Common myeloid progenitor, CD34-positive (primary cell): ENCODE measurements around the gene DDX39A.
"Not testable (repeated sequence)": the region's sequence is repeated elsewhere in the genome, so short reads cannot be mapped to it uniquely, and the experiment has no call there.

ENCODE experiments used
- CTCF ChIA-PET: fragments of 350-600 bp; sonication (Branson Sonifier 250); formaldehyde crosslinking; loops from one replicate; lab custom pipeline; 2021; ENCODE audit warnings: antibody characterized with exemption; lab: Charles Lee
- POLR2A ChIA-PET: fragments of 350-600 bp; sonication (Branson Sonifier 250); formaldehyde crosslinking; loops from one replicate; lab custom pipeline; 2021; ENCODE audit warnings: antibody characterized with exemption; lab: Charles Lee
- DNase-seq, 3 donors: peaks; one replicate each; pipeline versions ENCODE4 v3.0.0 to v3.0.0-alpha.2; 2013
- H3K27ac ChIP-seq, 2 experiments: 1 replicate in 1 of 2; 2 replicates in 1 of 2; pipeline ENCODE4 v1.7.0; 2013; ENCODE audit warnings: inconsistent platforms in 2 of 2, low read length in 2 of 2, mild to moderate bottlenecking in 2 of 2, low read depth in 1 of 2, moderate library complexity in 1 of 2; ENCODE audit not compliant: severe bottlenecking in 2 of 2, insufficient read depth in 1 of 2, poor library complexity in 1 of 2
- H3K27me3 ChIP-seq, 5 experiments: replicated peaks in 2 of 5; 1 replicate in 3 of 5; 2 replicates in 2 of 5; pipeline versions ENCODE4 v1.6.1 to v1.7.0; 2013; ENCODE audit warnings: low read length in 4 of 5, mild to moderate bottlenecking in 2 of 5, moderate library complexity in 2 of 5, inconsistent platforms in 1 of 5; ENCODE audit not compliant: insufficient read depth in 5 of 5, control insufficient read depth in 4 of 5
- H3K36me3 ChIP-seq, 4 experiments: 1 replicate in 2 of 4; 2 replicates in 2 of 4; pipeline versions ENCODE4 v1.6.1 to v1.7.0; 2013; ENCODE audit warnings: low read length in 3 of 4, control low read depth in 1 of 4, mild to moderate bottlenecking in 1 of 4; ENCODE audit not compliant: control insufficient read depth in 4 of 4, insufficient read depth in 4 of 4
- H3K4me1 ChIP-seq, 4 experiments: 1 replicate in 3 of 4; 2 replicates in 1 of 4; pipeline versions ENCODE4 v1.6.1 to v1.7.1; 2013; ENCODE audit warnings: low read length in 3 of 4, mild to moderate bottlenecking in 3 of 4, control low read depth in 1 of 4, inconsistent platforms in 1 of 4, moderate library complexity in 1 of 4; ENCODE audit not compliant: control insufficient read depth in 4 of 4, insufficient read depth in 4 of 4; ENCODE audit errors: control extremely low read depth in 1 of 4
- H3K4me3 ChIP-seq, 7 experiments: 1 replicate in 4 of 7; 2 replicates in 3 of 7; pipeline versions ENCODE4 v1.5.1 to v1.7.0; 2013; ENCODE audit warnings: mild to moderate bottlenecking in 7 of 7, low read length in 6 of 7, moderate library complexity in 6 of 7, inconsistent platforms in 2 of 7, low read depth in 2 of 7, control low read depth in 1 of 7; ENCODE audit not compliant: insufficient read depth in 4 of 7, control insufficient read depth in 1 of 7; ENCODE audit errors: extremely low read depth in 1 of 7
- H3K9me3 ChIP-seq, 5 experiments: 1 replicate in 4 of 5; 2 replicates in 1 of 5; pipeline versions ENCODE4 v1.6.1 to v1.7.1; 2013; ENCODE audit warnings: low read length in 4 of 5, mild to moderate bottlenecking in 2 of 5, inconsistent platforms in 1 of 5, low read depth in 1 of 5, moderate library complexity in 1 of 5; ENCODE audit not compliant: control insufficient read depth in 4 of 5, insufficient read depth in 2 of 5; ENCODE audit errors: control extremely low read depth in 1 of 5
- WGBS: methylation state at CpG from one replicate; pipeline ENCODE4 v1.1.5; 2013; ENCODE audit not compliant: insufficient coverage; 5-methylcytosine and 5-hydroxymethylcytosine counted together

The DDX39A gene

DNA sequence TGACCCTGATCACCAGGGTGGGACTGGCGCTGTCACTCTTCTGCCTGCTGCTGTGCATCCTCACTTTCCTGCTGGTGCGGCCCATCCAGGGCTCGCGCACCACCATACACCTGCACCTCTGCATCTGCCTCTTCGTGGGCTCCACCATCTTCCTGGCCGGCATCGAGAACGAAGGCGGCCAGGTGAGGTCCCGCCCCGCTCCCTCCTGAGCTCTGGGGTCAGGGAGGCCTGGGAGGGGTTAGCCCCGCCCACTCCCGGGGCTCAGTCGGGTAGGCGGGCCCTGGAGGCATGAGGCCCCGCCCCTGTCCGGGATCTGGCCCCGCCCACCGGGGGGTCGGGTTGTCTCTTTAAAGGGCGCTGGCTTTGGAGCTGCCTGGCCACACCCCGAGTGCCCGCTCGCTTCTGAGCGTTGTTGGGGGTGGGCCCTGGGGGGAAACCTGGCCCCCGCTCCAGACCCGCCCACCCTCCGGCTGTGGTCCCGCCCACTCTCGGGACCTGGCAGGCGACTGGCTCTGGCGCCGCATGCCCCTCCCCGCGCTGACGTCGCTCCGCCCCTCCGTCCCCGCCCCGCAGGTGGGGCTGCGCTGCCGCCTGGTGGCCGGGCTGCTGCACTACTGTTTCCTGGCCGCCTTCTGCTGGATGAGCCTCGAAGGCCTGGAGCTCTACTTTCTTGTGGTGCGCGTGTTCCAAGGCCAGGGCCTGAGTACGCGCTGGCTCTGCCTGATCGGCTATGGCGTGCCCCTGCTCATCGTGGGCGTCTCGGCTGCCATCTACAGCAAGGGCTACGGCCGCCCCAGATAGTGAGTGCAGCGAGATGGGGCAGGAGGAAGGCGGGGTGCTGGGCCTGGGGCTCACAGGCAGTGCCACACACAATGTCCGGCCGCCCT lies 13.1 kb downstream of the DDX39A start:
- DNase-seq, result peak; percentile 90 to 94 (median 94)
- H3K27me3 ChIP-seq, result no peaks in the 10 kb centered on the region
- peak overlapping the region in 1 of 2 experiments; percentile 34 for H3K27ac ChIP-seq
- H3K4me1 ChIP-seq, result peaks cover 0 to 7% (median 2%) of the 10 kb centered on the region in 4 experiments
- 33% methylated on average over 43 of the region's 61 CpGs for WGBS
- peaks cover 19 to 91% (median 73%) of the 10 kb centered on the region in 4 experiments for H3K36me3 ChIP-seq
- peak overlapping the region in 2 of 7 experiments; percentile 19 to 33 for H3K4me3 ChIP-seq
- POLR2A ChIA-PET, result interaction anchor here (0.6 to 2.3 kb wide), 13 partner anchors 9 to 544 kb away, joined by 3 to 7 read pairs (median 6); partner anchors contain the start of genes ADGRE5 and ASF1B
- no peaks in the 10 kb centered on the region for H3K9me3 ChIP-seq
- CTCF ChIA-PET, result interaction anchor here (0.9 to 2.9 kb wide), 18 partner anchors 9 to 269 kb away, joined by 3 to 19 read pairs (median 3); partner anchors contain the start of gene ADGRE5

- Histone ChIP-seq H3K9me3 (no peaks in the 10 kb centered on the region), H3K36me3 (peaks cover 18 to 89% (median 71%) of the 10 kb centered on the region in 4 experiments), H3K27ac (no peak overlapping the region), H3K4me3 (peak overlapping the region in 1 of 7 experiments; percentile 33), H3K4me1 (peaks cover 0 to 7% (median 2%) of the 10 kb centered on the region in 4 experiments), H3K27me3 (no peaks in the 10 kb centered on the region)
- ChIA-PET CTCF (interaction anchor here (1.0 to 2.9 kb wide), 12 partner anchors 10 to 255 kb away, joined by 3 to 19 read pairs (median 3); partner anchors contain the start of gene ADGRE5), POLR2A (interaction anchor here (0.7 to 2.3 kb wide), 10 partner anchors 11 to 1671 kb away, joined by 3 to 7 read pairs (median 6); partner anchors contain the start of genes ADGRE5, ASF1B and TPM4)
- no peak for DNase-seq
- 93% methylated on average over 6 of the region's 6 CpGs for WGBS
Observed at GRCh38 chr19:14405380-14405757, 13.8 kb downstream of the DDX39A start.

DNA sequence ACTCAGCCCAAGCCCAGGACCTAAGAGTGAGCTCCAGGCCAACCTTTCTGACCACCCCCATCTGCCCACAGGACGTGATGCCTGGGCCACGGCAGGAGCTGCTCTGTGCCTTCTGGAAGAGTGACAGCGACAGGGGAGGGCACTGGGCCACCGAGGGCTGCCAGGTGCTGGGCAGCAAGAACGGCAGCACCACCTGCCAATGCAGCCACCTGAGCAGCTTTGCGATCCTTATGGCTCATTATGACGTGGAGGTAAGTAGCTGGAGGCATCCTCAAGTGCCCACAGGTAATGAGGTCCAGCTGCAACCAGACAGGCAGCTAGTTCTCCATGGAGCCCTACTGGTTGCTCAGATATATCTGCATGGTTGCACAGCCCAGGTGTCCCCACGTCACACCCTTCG lies 14.8 kb downstream of the DDX39A start:
- no peaks in the 10 kb centered on the region for H3K27me3 ChIP-seq
- ChIA-PET CTCF (interaction anchor here (0.6 to 2.7 kb wide), 5 partner anchors 12 to 254 kb away, joined by 3 to 12 read pairs (median 4); no protein-coding TSS in a partner anchor), POLR2A (interaction anchor here (0.6 to 2.3 kb wide), 6 partner anchors 8 to 47 kb away, joined by 3 to 7 read pairs (median 5); partner anchors contain the start of gene ADGRE5)
- H3K36me3 ChIP-seq, result peaks cover 10 to 85% (median 62%) of the 10 kb centered on the region in 4 experiments
- no peaks in the 10 kb centered on the region for H3K9me3 ChIP-seq
- H3K4me1 ChIP-seq, result peaks cover 0 to 7% (median 2%) of the 10 kb centered on the region in 4 experiments
- 95% methylated on average over 9 of the region's 9 CpGs for WGBS
- no peak overlapping the region for H3K4me3 ChIP-seq
- no peak for DNase-seq
- H3K27ac ChIP-seq, result no peak overlapping the region

GRCh38 chr19:14403145-14403930 lies 15.8 kb downstream of the DDX39A start:
- not testable (repeated sequence) for DNase-seq, H3K4me3 ChIP-seq, H3K27me3 ChIP-seq, H3K9me3 ChIP-seq, H3K4me1 ChIP-seq, H3K27ac ChIP-seq
- 98% methylated on average over 10 of the region's 15 CpGs for WGBS
- H3K36me3 ChIP-seq, result peaks cover 9 to 82% (median 57%) of the 10 kb centered on the region in 4 experiments
- ChIA-PET POLR2A (interaction anchor here (0.6 to 1.3 kb wide), 2 partner anchors 9 to 31 kb away, joined by 3 to 6 read pairs; no protein-coding TSS in a partner anchor), CTCF (interaction anchor here (0.8 to 2.7 kb wide), 3 partner anchors 11 to 44 kb away, joined by 3 to 12 read pairs (median 6); no protein-coding TSS in a partner anchor)

- WGBS, result 95% methylated on average over 23 of the region's 26 CpGs
- H3K4me1 ChIP-seq, result peaks cover 0 to 7% (median 2%) of the 10 kb centered on the region in 4 experiments
- no peak for DNase-seq
- ChIA-PET POLR2A (interaction anchor here (0.6 kb wide), 2 partner anchors 9 to 359 kb away, joined by 3 read pairs; no protein-coding TSS in a partner anchor), CTCF (interaction anchor here (0.8 to 2.7 kb wide), 6 partner anchors 11 to 54 kb away, joined by 3 to 12 read pairs (median 6); partner anchors contain the start of gene ADGRE5)
- H3K36me3 ChIP-seq, result peaks cover 6 to 78% (median 51%) of the 10 kb centered on the region in 4 experiments
- H3K27ac ChIP-seq, result no peak overlapping the region
- H3K9me3 ChIP-seq, result no peaks in the 10 kb centered on the region
- H3K4me3 ChIP-seq, result no peak overlapping the region
- H3K27me3 ChIP-seq, result no peaks in the 10 kb centered on the region
Observed at GRCh38 chr19:14402332-14403144, 16.6 kb downstream of the DDX39A start.
